Fibroblast of lung (primary cell): ENCODE results near the gene SH2D2A. TPM values are rescaled to one million over a fixed set of nuclear protein-coding genes. Genes with fewer than 3 reads are reported as not detected.
A peak's percentile ranks its signal among the peaks of the same experiment; 100 is the strongest.

Experiments used
- DNase-seq, 2 donors: peaks; one replicate each; pipeline versions ENCODE4 v3.0.0 to v3.0.0-alpha.2; 2010; ENCODE audit warnings: low read depth in 2 of 2
- H2AFZ ChIP-seq: 2 replicates; pipeline ENCODE4 v1.5.1; 2012; ENCODE audit warnings: low read length, control low read depth, inconsistent platforms
- H3K27ac ChIP-seq: 2 replicates; pipeline ENCODE4 v1.5.1; 2011; ENCODE audit warnings: low read length, control low read depth; ENCODE audit not compliant: insufficient read depth
- H3K27me3 ChIP-seq: 2 replicates; pipeline ENCODE4 v1.5.1; 2011; ENCODE audit warnings: mild to moderate bottlenecking, low read length; ENCODE audit not compliant: control insufficient read depth, insufficient read depth
- H3K36me3 ChIP-seq: 2 replicates; pipeline ENCODE4 v1.5.1; 2011; ENCODE audit warnings: low read length; ENCODE audit not compliant: control insufficient read depth, insufficient read depth
- H3K4me1 ChIP-seq: 2 replicates; pipeline ENCODE4 v1.5.1; 2011; ENCODE audit warnings: low read length; ENCODE audit not compliant: control insufficient read depth, insufficient read depth; ENCODE audit errors: extremely low read depth
- H3K4me2 ChIP-seq: 2 replicates; pipeline ENCODE4 v1.5.1; 2011; ENCODE audit warnings: low read length, control low read depth; ENCODE audit not compliant: insufficient read depth; ENCODE audit errors: extremely low read depth
- H3K4me3 ChIP-seq, 4 experiments: fragments of 200-600 bp in 1 of 4; sonication (generic) in 1 of 4; replicated peaks in 1 of 4; 2 replicates each; pipeline ENCODE4 v1.5.1; 2011 to 2016; ENCODE audit warnings: low read length in 4 of 4, low read depth in 3 of 4, mild to moderate bottlenecking in 3 of 4, control low read depth in 2 of 4, inconsistent platforms in 1 of 4, mixed read lengths in 1 of 4; ENCODE audit not compliant: insufficient read depth in 1 of 4; ENCODE audit errors: control extremely low read depth in 1 of 4
- H3K79me2 ChIP-seq: 2 replicates; pipeline ENCODE4 v1.5.1; 2012; ENCODE audit warnings: mild to moderate bottlenecking, low read length, inconsistent platforms; ENCODE audit not compliant: control insufficient read depth, insufficient read depth
- H3K9ac ChIP-seq: 2 replicates; pipeline ENCODE4 v1.5.1; 2011; ENCODE audit warnings: mild to moderate bottlenecking, low read length, control low read depth; ENCODE audit not compliant: insufficient read depth
- H3K9me3 ChIP-seq: 2 replicates; pipeline ENCODE4 v1.5.1; 2012; ENCODE audit warnings: low read depth, low read length; ENCODE audit not compliant: control insufficient read depth, insufficient read depth
- H4K20me1 ChIP-seq: 2 replicates; pipeline ENCODE4 v1.5.1; 2011; ENCODE audit warnings: low read length; ENCODE audit not compliant: control insufficient read depth, insufficient read depth; ENCODE audit errors: extremely low read depth
- CTCF ChIP-seq, 2 donors: IDR thresholded peaks in 1 of 2; conservative IDR thresholded peaks in 1 of 2; 1 replicate in 1 of 2; 2 replicates in 1 of 2; pipeline ENCODE4 v1.5.1; 2011 to 2012; ENCODE audit warnings: low read length in 2 of 2, control low read depth in 1 of 2, inconsistent platforms in 1 of 2, low read depth in 1 of 2, mild to moderate bottlenecking in 1 of 2
- EZH2 ChIP-seq: IDR thresholded peaks from 2 replicates; pipeline ENCODE4 v1.5.1; 2012; ENCODE audit warnings: low read length, control low read depth, mild to moderate bottlenecking; ENCODE audit errors: missing control alignments
- polyA plus RNA-seq, 2 donors: library from polyadenylated mRNA; depleted of rRNA in 1 of 2; stranded (reverse) in 1 of 2; unstranded in 1 of 2; fragments of >200 nt; gene quantifications; 2 replicates each; pipeline ENCODE4 v1.2.1, GENCODE V29; 2011 to 2012; ENCODE audit warnings: missing spikeins in 1 of 2
- total RNA-seq: library from RNA; depleted of rRNA; stranded (reverse); fragments of >200 nt; gene quantifications from 2 replicates; pipeline ENCODE4 v1.2.1, GENCODE V29; 2014

SH2D2A gene
- total and polyA plus RNA-seq, 2 donors (not counting 1 experiment from before 2014, with no cell fraction given), result not detected

- no peaks in the 10 kb centered on the region for H3K9me3 ChIP-seq
- H4K20me1 ChIP-seq, result peaks cover under 1% of the 10 kb centered on the region
- H3K27me3 ChIP-seq, result no peaks in the 10 kb centered on the region
- H3K4me1 ChIP-seq, result peaks cover 7% of the 10 kb centered on the region
- peak overlapping the region; percentile 13 for H3K4me2 ChIP-seq
- H3K9ac ChIP-seq, result no peak overlapping the region
- H3K79me2 ChIP-seq, result peaks cover 62% of the 10 kb centered on the region
- no peak overlapping the region for H2AFZ ChIP-seq
- DNase-seq, result no peak
- H3K4me3 ChIP-seq, result no peak overlapping the region
- no peaks in the 10 kb centered on the region for H3K36me3 ChIP-seq
- TF ChIP-seq CTCF (conservative IDR thresholded peaks at IDR 0.05 in 1 of 2, IDR thresholded peaks at IDR 0.05 in 1 of 2; ENCODE audit: low read depth in 1 of 2, low read length in 2 of 2), result no peak
- no peak for TF ChIP-seq EZH2
- H3K27ac ChIP-seq, result no peak overlapping the region
Observed at GRCh38 chr1:156776942-156777341, 39.7 kb downstream of the SH2D2A start.

- Histone ChIP-seq H3K27me3 (no peaks in the 10 kb centered on the region), H3K27ac (no peak overlapping the region), H3K4me3 (no peak overlapping the region), H3K79me2 (peaks cover 66% of the 10 kb centered on the region), H3K4me1 (peaks cover under 1% of the 10 kb centered on the region), H3K36me3 (peaks cover 3% of the 10 kb centered on the region), H3K9ac (no peak overlapping the region), H4K20me1 (no peaks in the 10 kb centered on the region), H3K4me2 (no peak overlapping the region), H3K9me3 (no peaks in the 10 kb centered on the region), H2AFZ (no peak overlapping the region)
- no peak for TF ChIP-seq CTCF (conservative IDR thresholded peaks at IDR 0.05 in 1 of 2, IDR thresholded peaks at IDR 0.05 in 1 of 2; ENCODE audit: low read depth in 1 of 2, low read length in 2 of 2)
- no peak for TF ChIP-seq EZH2
- no peak for DNase-seq
Observed at GRCh38 chr1:156775799-156776198, 40.8 kb downstream of the SH2D2A start.

- Histone ChIP-seq H4K20me1 (no peaks in the 10 kb centered on the region), H3K9me3 (no peaks in the 10 kb centered on the region), H3K9ac (no peak overlapping the region), H2AFZ (no peak overlapping the region), H3K36me3 (peaks cover 3% of the 10 kb centered on the region), H3K79me2 (peaks cover 79% of the 10 kb centered on the region), H3K4me2 (no peak overlapping the region), H3K4me1 (no peaks in the 10 kb centered on the region), H3K4me3 (no peak overlapping the region), H3K27ac (no peak overlapping the region), H3K27me3 (no peaks in the 10 kb centered on the region)
- TF ChIP-seq CTCF (conservative IDR thresholded peaks at IDR 0.05 in 1 of 2, IDR thresholded peaks at IDR 0.05 in 1 of 2; ENCODE audit: low read depth in 1 of 2, low read length in 2 of 2) (no peak), EZH2 (no peak)
- DNase-seq, result no peak
Observed at GRCh38 chr1:156773607-156774006, 43.0 kb downstream of the SH2D2A start.
